ENCODE measurements around the gene PPFIA1. TPM values are rescaled to one million over a fixed set of nuclear protein-coding genes. Genes with fewer than 3 reads are reported as not detected.

PPFIA1 gene
- total RNA-seq, 1 experiment from 2014 or later = 86.8 TPM

DNA sequence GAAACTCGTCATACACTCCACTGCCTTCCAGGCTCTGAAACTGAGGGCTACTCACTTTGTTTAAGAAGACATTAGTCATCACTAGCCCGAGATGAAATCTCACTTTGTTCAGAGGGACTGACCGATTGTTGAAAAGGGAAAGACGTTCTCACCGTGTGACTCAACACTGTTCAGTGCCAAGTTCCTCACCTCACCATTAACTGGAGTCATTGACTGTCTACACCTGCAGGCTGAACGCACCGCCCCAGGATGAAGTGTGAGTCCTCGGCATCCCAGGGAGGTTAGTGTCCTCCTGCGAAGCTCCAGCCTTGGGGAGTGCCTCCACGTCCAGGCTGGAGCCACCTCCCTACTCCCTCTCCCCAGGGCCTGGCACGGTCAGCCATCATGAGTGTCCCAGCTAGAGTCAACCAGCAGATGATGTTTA, 37.0 kb upstream of the PPFIA1 start:
- peak overlapping the region; percentile 97 for H3K27ac ChIP-seq
- H3K27me3 ChIP-seq (ENCODE audit: insufficient read depth, low read depth) = no peaks in the 10 kb centered on the region
- DNase-seq = peak; percentile 96 to 100
- H3K79me2 ChIP-seq (ENCODE audit: low read depth) = no peaks in the 10 kb centered on the region
- no TSS peak for BruUV-seq (replicated peaks)
- H3F3A ChIP-seq (ENCODE audit: insufficient read depth, low read depth) = peaks cover 40% of the 10 kb centered on the region
- intact Hi-C loops (cut with micrococcal nuclease; ENCODE audit: unreplicated experiment) = loop anchor here (1.0 kb wide), 2 partner anchors 11 to 37 kb away; partner anchors contain the start of gene PPFIA1
- H3K4me3 ChIP-seq = no peak overlapping the region
- CTCF ChIA-PET = interaction anchor here (0.6 kb wide), 2 partner anchors 440 to 903 kb away, joined by 4 to 7 read pairs; no protein-coding TSS in a partner anchor
- no peaks in the 10 kb centered on the region for H3K9me2 ChIP-seq (ENCODE audit: insufficient read depth)
- TF ChIP-seq, protein P1, sequence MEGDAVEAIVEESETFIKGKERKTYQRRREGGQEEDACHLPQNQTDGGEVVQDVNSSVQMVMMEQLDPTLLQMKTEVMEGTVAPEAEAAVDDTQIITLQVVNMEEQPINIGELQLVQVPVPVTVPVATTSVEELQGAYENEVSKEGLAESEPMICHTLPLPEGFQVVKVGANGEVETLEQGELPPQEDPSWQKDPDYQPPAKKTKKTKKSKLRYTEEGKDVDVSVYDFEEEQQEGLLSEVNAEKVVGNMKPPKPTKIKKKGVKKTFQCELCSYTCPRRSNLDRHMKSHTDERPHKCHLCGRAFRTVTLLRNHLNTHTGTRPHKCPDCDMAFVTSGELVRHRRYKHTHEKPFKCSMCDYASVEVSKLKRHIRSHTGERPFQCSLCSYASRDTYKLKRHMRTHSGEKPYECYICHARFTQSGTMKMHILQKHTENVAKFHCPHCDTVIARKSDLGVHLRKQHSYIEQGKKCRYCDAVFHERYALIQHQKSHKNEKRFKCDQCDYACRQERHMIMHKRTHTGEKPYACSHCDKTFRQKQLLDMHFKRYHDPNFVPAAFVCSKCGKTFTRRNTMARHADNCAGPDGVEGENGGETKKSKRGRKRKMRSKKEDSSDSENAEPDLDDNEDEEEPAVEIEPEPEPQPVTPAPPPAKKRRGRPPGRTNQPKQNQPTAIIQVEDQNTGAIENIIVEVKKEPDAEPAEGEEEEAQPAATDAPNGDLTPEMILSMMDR (conservative IDR thresholded peaks at IDR 0.05) = no peak
- no peak for TF ChIP-seq EZH2 (IDR thresholded peaks at IDR 0.05; ENCODE audit: low read depth)
- POLR2A ChIA-PET (ENCODE audit: unreplicated experiment) = interaction anchor here (0.5 to 0.7 kb wide), 3 partner anchors 11 to 559 kb away, joined by 3 read pairs; no protein-coding TSS in a partner anchor
- no peaks in the 10 kb centered on the region for H3K9me3 ChIP-seq (ENCODE audit: insufficient read depth, low read depth)
- no peak overlapping the region for H2AFZ ChIP-seq
- H3K36me3 ChIP-seq (ENCODE audit: low read depth) = no peaks in the 10 kb centered on the region
- H3K4me2 ChIP-seq = peak overlapping the region; percentile 59
- H3K4me1 ChIP-seq (replicated peaks; ENCODE audit: insufficient read depth) = peaks cover 24% of the 10 kb centered on the region
- H4K20me1 ChIP-seq (ENCODE audit: insufficient read depth) = no peaks in the 10 kb centered on the region; the same call in 1 of the 2 replicates

DNA sequence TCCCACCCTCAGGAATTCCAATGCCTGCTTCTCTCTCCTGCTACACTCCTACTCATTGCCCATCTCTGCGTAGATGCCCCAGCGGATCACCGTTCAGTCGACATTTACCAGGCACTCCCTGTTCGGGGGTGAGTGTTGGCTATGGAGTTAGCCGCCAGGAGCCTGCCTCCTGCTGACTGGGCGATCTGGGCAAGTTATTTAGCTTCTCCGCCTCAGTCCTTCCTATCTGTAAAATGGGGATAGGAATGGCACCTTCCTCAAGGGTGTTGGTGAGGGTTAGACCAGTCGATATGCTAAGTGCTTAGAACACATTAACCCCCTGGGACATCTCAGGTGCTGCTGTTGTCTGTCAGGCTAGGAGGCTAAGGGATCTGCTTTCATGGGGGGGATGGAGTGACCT, 36.5 kb upstream of the PPFIA1 start:
- H4K20me1 ChIP-seq (ENCODE audit: insufficient read depth) = no peaks in the 10 kb centered on the region; the same call in 1 of the 2 replicates
- CTCF ChIA-PET = interaction anchor here (0.6 kb wide), 1 partner anchor 441 kb away, joined by 7 read pairs; no protein-coding TSS in a partner anchor
- intact Hi-C loops (cut with micrococcal nuclease; ENCODE audit: unreplicated experiment) = loop anchor here (1.0 kb wide), 2 partner anchors 10 to 36 kb away; partner anchors contain the start of gene PPFIA1

DNA sequence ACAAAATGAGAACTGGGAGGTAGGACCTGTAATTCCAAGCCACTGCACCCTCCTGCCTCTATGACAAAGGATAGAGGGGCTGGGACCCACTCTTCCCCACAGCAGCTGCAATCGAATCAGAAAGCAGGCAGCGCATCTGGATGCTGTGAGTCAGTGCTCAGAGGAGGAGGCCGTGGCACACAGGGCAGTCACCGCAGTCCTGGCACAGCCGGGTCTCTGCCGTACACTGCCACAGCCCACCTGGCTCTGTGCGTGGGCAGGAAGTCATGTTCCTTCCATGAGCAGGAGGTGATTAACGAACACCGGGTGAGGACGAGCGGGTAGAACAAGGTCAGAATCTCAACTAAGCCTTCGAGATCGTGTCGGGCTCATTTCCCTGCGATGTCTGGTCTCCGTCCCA, 30.2 kb upstream of the PPFIA1 start:
- POLR2A ChIA-PET (ENCODE audit: unreplicated experiment) = no interaction called here

More for the DNA sequence above, 36.5 kb upstream of the PPFIA1 start:
- Histone ChIP-seq H3K79me2 (ENCODE audit: low read depth) (no peaks in the 10 kb centered on the region), H3K4me2 (peak overlapping the region; percentile 59), H3K4me1 (replicated peaks; ENCODE audit: insufficient read depth) (peaks cover 24% of the 10 kb centered on the region), H3K27me3 (ENCODE audit: insufficient read depth, low read depth) (no peaks in the 10 kb centered on the region), H3F3A (ENCODE audit: insufficient read depth, low read depth) (peaks cover 40% of the 10 kb centered on the region), H3K9me3 (ENCODE audit: insufficient read depth, low read depth) (no peaks in the 10 kb centered on the region), H3K36me3 (ENCODE audit: low read depth) (no peaks in the 10 kb centered on the region), H3K9me2 (ENCODE audit: insufficient read depth) (no peaks in the 10 kb centered on the region), H2AFZ (no peak overlapping the region), H3K27ac (peak overlapping the region; percentile 97), H3K4me3 (no peak overlapping the region)
- DNase-seq = no peak
- TSS peak; percentile 57 for BruUV-seq (replicated peaks)
- POLR2A ChIA-PET (ENCODE audit: unreplicated experiment) = interaction anchor here (0.5 to 0.7 kb wide), 4 partner anchors 10 to 560 kb away, joined by 3 read pairs; no protein-coding TSS in a partner anchor
- TF ChIP-seq, protein P1 (conservative IDR thresholded peaks at IDR 0.05) = no peak
- no peak for TF ChIP-seq EZH2 (IDR thresholded peaks at IDR 0.05; ENCODE audit: low read depth)

More for the DNA sequence above, 30.2 kb upstream of the PPFIA1 start:
- intact Hi-C loops (cut with micrococcal nuclease; ENCODE audit: unreplicated experiment) = loop anchor here (5.0 kb wide), 2 partner anchors 38 to 158 kb away; partner anchors contain the start of gene FADD
- Histone ChIP-seq H3K79me2 (ENCODE audit: low read depth) (peaks cover 8% of the 10 kb centered on the region; the same call in 1 of the 2 replicates), H3K27me3 (ENCODE audit: insufficient read depth, low read depth) (no peaks in the 10 kb centered on the region), H3F3A (ENCODE audit: insufficient read depth, low read depth) (peaks cover 34% of the 10 kb centered on the region), H2AFZ (no peak overlapping the region), H3K4me1 (replicated peaks; ENCODE audit: insufficient read depth) (peaks cover 34% of the 10 kb centered on the region), H3K9me3 (ENCODE audit: insufficient read depth, low read depth) (no peaks in the 10 kb centered on the region), H3K27ac (no peak overlapping the region), H3K4me3 (no peak overlapping the region), H4K20me1 (ENCODE audit: insufficient read depth) (no peaks in the 10 kb centered on the region; the same call in 1 of the 2 replicates), H3K9me2 (ENCODE audit: insufficient read depth) (no peaks in the 10 kb centered on the region), H3K4me2 (no peak overlapping the region), H3K36me3 (ENCODE audit: low read depth) (no peaks in the 10 kb centered on the region)
- CTCF ChIA-PET = no interaction called here
- TF ChIP-seq, protein P1 (conservative IDR thresholded peaks at IDR 0.05) = no peak
- TF ChIP-seq EZH2 (IDR thresholded peaks at IDR 0.05; ENCODE audit: low read depth) = no peak
- no TSS peak for BruUV-seq (replicated peaks)
- no peak for DNase-seq
